ENCODE results near the gene MDM4.
"Not testable (repeated sequence)": the region's sequence is repeated elsewhere in the genome, so short reads cannot be mapped to it uniquely, and the experiment has no call there.

MDM4 gene

DNA sequence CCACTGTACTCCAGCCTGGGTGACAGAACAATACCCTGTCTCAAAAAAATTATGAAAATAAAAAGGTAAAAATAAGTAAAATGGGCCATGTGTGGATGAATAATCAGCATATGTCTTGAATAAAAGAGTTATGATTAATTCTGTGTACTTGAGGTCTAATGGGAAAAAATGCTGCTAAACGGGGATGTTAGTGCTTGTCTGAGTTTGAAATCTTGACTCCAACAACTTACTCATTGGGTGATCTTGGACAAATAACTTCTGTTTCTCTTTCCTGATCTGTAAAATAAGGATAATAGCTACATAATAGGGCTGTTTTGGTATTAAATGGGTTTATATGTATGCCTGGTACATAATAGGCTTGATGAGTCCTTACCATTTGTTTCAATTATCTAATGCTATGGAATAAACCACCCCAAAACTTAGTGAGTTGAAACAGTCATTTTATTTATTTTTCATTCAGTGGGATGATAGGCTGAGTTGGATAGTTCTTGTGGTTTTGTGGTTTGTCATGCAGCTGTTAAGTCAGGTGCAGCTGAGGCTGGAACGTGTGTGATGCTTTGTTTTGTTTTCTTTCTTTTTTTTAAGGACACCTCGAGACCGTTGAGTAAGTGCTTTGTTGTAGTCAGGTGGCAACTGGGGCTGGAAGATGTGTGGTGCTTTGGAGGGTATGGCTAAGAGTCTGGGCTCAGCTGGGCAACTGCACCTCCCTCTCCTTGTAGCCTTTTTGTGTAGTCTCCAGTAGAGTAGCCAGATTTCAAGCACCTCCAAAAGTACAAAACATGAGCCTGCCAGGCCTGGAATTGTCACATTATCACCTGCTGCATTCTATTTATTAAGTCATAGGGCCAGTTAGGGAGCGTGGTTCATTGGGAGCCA, 4.9 kb downstream of the MDM4 start:
- no peak for DNase-seq

DNA sequence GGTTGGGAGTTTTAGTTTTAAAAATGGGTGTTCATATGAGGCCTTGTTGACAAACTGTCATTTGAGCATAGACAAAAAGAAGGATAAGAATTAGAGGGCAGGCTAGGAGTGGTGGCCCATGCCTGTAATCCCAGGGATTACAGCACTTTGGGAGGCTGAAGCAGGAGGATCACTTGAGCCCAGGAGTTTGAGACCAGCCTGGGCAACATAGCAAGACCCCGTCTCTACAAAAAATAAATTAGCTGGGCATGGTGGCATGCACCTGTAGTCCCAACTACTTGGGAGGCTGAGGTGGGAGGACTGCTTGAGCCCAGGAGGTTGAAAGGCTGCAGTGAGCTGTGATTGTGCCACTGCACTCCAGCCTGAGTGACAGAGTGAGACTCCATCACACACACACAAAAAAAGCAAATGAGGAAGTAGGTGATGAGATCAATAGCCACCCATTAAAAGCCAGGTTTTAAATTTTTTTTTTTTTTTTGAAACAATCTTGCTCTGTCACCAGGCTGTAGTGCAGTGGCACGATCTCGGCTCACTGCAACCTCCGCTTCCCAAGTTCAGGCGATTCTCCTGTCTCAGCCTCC, 5.8 kb downstream of the MDM4 start:
- not testable (repeated sequence) for DNase-seq

DNA sequence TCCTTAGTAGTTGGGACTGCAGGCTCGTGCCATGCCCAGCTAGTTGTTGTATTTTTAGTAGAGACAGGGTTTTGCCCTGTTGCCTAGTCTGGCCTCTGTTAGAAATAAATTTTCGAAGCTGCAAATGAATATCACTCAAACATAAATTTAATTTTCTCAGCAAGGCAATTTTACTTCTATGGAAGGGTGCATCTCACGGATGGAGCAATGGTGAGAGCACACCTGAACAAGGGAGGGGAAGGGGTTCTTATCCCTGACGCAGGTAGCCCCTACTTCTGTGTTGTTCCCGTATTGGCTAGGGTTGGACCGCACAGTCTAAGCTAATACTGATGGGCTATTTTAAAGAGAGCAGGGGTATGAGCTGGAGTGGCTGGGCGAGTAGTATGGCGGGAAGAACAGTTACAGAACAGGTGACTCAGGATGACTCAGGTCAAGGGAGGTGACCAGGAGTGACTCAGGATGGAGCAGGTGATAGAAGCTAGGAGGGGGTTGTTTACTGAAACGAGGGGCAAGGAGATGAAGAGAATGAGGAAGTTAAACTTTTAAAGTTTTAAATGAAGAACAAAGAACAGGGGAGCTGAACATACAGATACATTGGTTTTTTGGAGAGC, 7.5 kb downstream of the MDM4 start:
- DNase-seq: no peak

DNA sequence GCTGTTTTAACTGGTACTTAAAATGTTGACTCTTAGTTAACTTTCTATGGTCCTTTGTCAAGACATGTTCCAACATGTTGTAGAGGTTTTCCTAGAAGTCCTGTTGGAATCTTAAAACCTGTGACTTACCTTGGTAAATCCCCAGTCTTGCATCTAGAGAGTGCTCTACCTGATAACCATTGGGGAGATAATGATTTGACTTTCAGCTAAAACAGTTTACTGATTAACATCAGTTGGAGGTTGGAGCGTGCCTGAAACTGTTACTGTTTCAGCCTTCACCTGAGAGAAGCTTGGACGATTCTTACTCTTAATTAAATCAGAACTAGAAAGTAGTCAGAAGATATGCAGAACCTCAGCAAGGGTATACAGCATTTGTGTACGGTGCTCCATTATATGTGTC, 8.8 kb downstream of the MDM4 start:
- no peak for DNase-seq

DNA sequence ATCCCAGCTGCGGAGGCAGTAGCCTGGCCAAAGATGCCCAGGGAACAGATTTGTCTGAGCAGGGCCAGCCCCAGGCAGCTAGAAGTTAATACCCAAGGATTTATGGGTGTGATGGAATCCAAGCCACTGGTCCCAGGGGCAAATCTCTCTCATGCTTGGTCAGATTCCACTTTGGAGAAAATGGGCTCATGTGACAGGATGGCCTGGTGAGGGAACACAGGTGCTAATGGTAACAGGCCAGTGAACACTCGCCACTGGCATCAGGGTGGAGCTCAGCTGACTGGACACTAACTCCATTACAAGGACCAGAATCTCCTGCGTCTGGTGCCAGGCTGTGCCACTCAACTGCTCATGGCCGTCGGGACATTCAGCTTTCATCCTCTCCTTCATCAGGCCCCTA, 12.0 kb downstream of the MDM4 start:
- DNase-seq: no peak

DNA sequence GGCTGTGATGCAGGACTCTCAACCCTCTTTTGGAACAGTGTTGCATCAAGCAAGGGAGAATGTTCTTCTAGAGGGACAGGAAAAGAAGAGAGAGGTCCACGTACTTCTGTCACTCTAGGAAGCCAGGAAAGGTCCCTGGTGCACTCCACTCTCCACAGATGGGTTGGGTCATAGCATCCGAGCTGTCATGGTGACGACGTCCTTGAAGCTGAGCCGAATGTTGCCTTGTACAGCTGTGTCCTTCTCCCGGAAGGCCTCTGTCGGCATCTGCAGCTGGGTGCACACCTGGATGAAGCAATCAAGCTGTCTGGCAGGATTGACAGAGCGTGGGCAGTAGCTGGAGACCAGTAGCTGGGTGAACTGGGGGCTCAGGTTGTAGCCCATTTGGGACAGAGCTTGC, 12.5 kb downstream of the MDM4 start:
- no peak for DNase-seq

DNA sequence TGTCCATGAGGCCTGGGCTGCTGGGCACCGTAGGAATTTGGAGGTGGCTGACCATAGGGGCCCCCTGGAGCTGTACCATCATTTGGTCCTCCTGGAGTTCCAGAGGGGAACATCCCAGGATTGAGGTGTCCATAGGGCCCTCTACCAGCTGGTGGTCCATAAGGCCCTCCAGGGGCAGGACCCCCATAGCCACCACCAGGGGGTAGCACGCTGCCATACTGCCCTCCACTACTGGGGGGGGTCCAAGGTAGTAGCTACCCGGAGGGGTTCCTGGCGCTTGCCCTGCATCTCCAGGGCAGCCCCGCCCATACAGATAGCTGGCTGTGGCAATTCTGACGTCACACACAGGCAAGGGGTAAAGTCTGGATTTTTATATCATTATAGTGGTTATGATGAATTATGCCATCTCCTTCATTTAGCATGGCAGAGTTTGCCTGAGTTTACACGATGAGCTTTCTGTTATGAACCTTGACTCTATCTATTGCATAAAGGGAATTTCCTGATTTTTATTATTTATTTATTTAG, 13.2 kb downstream of the MDM4 start:
- no peak for DNase-seq

DNA sequence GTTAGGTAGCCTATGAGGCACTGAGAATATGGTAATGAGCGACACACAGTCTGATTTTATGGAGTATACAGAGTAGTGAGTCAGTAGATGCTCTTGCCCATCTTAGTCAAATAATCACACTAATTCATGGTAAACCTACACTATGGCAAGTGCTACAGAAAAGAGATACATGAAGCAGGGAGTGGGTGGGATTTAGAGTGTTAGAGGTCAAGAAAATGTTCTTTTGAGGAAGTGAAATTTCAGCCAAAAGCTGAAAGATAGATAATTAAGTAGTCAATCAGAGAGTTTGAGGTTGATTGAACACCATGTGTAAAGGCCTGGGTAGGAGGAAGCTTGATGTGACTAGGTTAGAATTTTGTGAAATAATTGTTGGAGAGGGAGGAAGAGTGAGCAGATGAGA, 14.7 kb downstream of the MDM4 start:
- DNase-seq: no peak

DNA sequence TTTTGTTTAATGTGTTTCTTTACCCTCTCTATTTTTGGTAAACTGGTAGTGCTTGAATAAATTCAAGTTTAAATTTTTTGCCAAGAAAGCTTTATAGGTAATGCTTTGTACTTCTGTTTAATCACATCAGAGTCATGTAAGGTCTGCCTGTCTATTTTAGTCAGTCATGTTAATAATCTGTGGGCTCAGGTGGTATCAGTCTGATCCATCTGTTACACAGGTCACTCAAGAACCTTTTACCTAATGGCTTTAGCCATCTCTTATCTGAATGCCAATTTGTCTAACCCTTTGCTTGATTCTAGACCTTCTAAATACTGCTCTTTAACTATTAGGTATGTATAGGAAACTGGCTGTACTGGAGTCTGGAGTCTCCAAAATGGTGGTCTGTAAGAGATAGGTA, 16.6 kb downstream of the MDM4 start:
- DNase-seq: no peak

DNA sequence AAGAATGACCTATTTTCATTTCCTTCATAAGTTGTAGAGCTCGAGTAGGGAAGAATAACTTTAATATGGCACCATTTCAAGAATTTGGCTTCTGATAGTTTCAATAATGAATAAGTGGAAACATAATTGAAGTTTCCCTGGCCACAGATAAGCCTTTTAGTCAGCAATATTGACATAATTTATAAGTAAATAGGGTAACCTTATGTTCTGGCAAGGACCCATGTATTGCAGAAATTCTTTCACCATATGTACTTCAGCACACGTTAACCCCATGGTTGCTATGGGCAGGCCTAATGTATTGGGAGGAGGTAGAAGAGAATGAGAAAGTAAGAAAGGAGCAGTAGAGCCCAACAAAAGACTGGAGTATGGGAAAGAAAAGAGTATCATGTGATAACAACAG, 25.4 kb downstream of the MDM4 start:
- no peak for DNase-seq

DNA sequence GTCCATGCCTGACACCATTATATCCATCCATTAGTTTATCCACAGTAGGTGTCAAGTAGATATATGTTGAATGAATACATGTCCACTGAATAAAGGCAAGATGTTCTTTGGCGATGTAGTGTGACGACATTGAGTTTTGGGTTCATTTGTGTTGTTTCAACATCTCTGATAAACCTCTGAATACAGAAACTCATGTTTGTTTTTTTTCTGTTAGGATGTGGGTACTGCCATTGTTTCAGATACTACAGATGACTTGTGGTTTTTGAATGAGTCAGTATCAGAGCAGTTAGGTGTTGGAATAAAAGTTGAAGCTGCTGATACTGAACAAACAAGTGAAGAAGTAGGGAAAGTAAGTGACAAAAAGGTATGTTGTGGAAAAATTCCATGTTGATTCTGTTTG, 28.1 kb downstream of the MDM4 start:
- DNase-seq: no peak

DNA sequence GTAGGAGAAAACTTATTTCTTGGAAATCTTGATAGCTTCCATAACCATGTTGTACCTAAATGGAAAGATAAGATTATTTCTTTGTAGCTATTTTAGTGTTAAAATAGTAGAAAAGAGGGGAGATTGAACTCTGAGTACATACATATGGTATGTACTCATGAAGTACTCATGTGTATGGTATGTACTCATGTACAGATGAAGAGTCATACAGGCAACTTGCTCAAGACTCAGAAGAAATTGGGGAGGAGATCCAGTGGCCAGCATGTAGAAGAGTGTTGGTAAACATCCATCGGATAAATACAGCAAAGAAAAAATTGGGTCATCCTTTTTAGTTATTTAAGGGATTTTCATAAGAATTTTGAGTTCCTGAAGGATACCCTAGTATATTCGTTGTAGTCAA, 29.0 kb downstream of the MDM4 start:
- no peak for DNase-seq

DNA sequence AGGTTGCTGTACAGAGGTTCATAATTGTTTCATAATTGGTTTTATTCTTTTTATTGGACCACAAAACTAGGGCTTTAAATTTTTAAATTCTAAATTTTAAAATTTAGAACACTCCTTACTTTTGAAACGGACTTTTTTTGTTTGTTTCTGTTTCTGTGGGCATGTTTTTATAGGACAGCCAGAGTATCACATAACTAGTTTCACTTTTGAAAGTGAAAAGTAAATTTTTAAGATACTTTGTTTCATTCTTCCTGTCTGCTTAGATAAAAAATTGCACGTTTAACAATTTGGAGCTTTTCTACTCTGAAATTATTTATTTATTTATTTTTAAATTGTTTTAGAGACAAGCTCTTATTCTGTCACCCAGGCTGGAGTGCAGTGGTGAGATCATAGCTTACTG, 29.7 kb downstream of the MDM4 start:
- no peak for DNase-seq

DNA sequence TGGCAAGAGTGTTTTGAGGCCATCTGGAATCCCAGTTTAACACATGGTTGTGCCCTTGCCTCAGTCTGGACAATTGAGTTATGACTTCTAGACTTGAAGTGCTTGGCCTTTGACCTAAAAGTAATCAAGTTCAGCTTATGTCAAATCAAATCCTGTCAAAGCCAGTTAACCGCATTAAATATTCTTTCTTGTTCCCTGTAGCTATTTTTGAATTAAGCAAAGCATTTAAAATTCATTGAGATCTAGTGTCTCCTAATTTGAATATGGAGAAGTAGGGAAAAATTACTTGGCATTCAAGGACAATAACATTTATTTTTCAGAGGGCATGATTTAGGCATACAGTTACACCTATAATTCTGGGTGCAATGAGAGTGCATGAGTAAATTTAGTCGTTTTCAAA, 32.1 kb downstream of the MDM4 start:
- no peak for DNase-seq

DNA sequence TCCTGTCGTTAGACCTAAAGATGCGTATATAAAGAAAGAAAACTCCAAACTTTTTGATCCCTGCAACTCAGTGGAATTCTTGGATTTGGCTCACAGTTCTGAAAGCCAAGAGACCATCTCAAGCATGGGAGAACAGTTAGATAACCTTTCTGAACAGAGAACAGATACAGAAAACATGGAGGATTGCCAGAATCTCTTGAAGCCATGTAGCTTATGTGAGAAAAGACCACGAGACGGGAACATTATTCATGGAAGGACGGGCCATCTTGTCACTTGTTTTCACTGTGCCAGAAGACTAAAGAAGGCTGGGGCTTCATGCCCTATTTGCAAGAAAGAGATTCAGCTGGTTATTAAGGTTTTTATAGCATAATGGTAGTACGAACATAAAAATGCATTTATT, 33.1 kb downstream of the MDM4 start:
- no peak for DNase-seq

DNA sequence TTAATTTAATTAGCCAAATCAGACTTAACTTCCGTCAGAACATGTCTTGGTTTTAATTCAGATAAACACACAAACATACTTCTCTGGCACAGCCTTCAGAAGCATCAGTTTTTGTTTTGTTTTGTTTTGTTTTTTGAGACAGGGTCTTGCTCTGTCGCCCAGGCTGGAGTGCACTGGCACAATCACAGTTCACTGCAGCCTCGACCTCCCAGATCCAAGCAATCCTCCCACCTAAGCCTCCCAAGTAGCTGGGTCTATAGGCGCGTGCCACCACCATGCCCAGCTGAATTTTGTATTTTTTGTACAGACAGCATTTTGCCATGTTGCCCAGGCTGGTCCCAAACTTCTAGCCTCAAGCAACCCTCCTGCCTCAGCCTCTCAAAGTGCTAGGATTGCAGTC, 34.7 kb downstream of the MDM4 start:
- no peak for DNase-seq

DNA sequence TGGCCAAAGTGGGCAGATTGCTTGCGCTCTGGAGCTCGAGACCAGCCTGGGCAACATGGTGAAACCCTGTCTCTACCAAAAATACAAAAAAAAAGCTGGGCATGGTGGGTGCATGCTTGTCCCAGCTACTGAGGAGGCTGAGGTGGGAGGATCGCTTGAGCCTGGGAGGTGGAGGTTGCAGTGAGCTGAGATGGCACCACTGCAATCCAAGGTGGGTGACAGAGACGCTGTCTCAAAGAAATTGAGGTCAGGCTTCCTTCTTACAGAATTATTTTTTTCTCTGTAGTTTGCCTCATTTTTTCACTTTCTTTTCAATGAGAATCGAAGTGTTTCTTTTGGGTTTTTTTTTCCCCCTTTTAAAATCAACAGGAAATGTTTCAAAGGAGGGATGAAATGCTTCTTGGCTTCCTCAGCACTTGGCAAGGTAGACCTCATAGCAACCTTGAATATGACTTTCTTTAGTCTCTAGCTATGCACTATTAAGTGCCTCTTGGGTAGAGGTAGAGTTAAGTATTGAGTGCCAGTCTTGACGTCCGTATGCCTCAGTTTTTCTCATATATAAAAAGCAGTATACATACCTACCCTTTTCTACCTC, 40.3 kb downstream of the MDM4 start:
- no peak for DNase-seq

DNA sequence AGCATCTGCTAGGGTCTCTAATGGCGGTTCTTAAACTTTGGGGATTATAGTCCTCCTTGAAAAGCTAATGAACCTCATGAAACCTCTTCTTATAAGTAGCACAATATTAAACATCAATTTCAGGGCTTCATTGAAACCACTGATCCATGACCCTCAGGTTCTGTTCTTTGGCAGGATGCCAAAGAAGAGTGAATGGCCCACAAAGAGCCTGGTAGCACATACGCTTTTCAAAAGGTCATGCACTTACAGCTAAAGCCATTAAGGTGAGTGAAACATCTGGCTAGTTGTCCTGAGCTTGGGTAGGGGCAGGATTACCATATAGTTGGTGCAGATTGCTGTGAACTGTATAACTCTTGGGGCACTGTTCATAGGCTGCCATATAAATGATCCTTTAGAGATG, 42.3 kb downstream of the MDM4 start:
- peak; percentile 12 for DNase-seq

DNA sequence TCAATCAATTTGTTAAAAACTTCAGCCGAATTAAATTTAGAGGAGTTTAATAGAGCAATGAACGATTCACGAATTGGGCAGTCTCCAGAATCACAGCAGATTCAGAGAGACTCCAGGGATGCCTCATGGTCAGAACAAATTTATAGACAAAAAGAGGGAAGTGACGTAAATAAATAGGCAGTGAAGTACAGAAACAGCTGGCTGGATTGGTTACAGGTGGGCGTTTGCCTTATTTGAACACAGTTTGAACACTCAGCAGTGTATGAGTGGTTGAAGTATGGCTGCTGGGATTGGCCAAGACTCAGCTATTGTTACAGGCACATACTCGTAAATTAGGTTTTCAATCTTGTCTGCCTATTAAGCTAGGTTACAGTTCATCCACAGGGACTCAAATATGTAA, 43.8 kb downstream of the MDM4 start:
- not testable (repeated sequence) for DNase-seq

DNA sequence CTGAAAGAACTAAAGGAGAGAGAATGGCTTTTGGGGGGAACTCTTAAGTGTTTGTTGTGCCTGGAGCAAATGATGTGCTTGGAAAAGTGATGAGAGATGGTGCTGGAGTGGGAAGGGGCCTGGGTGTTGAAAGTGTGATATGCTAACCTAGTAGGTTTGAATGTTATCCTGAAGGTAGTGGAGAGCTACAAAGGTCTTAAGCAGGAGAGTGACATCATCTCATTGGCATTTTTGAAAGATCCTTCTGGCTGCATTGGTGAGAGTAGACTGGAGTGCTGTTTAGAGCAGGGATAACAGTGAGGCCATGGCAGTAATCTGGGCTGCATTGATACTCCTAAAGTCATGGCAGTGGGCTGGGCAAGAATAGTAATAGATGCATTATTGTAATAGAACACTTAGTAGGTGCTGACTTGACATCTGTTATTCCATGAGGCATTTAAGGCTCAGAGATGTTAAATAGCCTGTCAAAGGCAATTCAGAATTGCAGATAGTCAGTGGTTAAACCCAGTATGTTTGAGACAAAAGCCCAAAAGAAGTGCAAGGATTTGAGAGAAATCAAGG, 44.5 kb downstream of the MDM4 start:
- no peak for DNase-seq

DNA sequence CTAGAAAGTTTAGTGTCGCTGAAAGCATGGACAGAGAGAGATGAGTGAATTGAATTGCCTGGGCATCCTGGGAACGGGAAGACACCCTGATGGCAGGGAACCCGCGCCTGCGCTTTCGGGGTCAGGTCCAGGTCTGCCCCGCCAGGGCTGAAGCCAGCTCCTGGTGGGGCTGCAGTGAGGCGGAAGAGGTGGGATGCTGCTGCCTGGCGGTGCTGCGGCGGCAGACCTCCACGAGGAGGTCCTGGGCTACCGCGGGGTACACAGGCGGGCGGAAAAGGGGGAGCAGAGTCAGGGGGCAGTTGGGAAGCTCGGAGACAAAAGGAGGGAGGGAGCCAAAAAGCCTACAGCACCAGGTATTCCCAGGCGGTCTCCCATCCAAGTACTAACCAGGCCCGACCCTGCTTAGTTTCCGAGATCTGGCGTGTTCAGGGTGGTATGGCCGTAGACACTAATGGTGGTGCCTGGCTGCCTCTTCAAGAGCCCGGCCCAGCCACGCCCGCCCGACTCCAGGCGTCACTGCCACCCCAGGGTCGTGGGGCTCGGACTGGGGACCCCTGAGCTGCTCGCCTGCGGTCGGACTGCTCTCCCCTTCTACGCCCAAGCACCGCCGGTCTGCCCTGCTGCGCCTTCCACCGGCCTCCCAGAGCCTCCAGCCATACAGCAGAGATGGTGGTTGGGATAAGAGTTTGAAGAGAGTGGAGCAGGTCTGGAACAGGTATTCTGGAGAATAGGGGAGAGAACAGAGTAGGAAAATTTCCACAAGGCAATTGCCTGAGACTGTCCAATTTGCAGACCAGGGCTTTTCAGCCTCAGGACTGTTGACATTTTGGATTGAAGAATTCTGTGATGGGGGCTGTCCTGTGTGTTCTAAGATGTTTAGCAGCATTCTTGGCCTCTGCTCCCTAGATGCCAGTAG, 46.1 kb downstream of the MDM4 start:
- no peak for DNase-seq

DNA sequence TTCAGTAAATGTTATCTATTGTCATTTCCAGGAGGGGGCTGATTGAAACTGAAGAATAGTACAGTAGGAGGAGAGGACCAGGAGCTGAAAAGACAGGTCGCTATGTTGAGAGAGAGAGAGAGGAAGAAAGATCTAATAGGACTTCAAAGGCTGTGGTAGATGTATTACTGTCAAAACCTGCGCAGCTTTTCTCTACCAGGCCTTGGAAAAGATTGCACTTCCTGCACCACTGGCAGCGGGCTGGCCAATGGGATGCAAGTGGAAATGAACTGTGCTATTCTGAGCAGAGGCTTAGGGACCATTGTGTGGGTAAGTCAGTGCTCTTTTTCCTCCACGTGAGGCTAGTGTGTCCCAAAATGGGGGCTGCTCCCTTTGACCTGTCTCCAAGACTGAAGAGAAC, 47.1 kb downstream of the MDM4 start:
- no peak for DNase-seq

Measured in DMS 273 treated with DMSO at 0.1 percent for 48 hours (cell line).